ENCODE data around the gene AMN.

DNA sequence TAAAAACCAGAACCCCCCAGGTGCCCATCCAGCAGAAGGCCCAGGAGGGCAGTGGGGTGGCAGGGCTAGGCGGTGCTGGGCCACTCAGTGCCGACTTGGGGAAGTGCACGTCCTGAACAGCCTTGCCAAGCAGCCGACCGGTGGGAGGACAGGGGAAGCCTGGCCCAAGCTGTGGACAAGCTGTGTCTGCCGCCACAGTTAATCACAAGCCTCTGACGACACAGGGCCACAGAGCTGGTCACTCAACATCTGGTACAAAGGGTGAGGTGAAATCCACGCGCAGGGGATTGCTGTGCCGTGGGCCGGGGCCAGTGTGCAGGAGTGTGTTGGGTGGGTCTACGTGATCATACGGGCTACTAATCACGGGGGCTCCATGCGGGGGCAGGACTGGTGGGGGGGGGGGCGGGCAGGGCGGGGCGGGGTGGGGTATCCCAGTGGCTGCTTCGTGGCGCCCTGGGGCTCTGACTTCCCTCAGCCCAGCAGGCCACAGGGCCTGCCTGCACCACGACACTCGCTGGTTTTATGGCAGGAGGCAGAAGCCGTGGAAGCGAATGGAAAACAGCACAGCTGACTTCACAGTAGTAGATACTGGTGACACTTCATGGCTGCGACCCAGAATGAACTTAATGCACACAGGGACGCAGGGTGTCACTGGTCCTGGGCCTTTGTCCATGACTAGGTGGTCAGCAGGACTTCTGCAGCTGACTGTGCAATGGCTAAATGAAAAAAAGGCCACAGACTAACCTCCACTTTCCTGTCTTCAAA is 10.2 kb downstream of the AMN start:
- no peak for TF ChIP-seq CTCF (IDR thresholded peaks at IDR 0.05)
- TF ChIP-seq EP300 (IDR thresholded peaks at IDR 0.05) = no peak
- TF ChIP-seq POLR2A (IDR thresholded peaks at IDR 0.05) = no peak
- TF ChIP-seq POLR2AphosphoS5 (IDR thresholded peaks at IDR 0.05) = no peak
